Keratinocyte (primary cell): ENCODE data around the gene ATP2B2. TPM values are rescaled to one million over a fixed set of nuclear protein-coding genes. Genes with fewer than 3 reads are reported as not detected.

Experiments used
- DNase-seq: peaks from one replicate; pipeline ENCODE4 v3.0.0-alpha.2; 2011; ENCODE audit warnings: low read depth, missing footprints, low spot score
- FAIRE-seq: peaks from 2 replicates; lab custom pipeline; 2011; peaks lifted over from hg19 to GRCh38; lab: Jason Lieb, UNC
- H2AFZ ChIP-seq: 2 replicates; pipeline ENCODE4 v1.6.0; 2012; ENCODE audit warnings: low read length, control low read depth, inconsistent platforms; ENCODE audit not compliant: control insufficient read depth
- H3K27ac ChIP-seq: 2 replicates; pipeline ENCODE4 v1.5.1; 2011; ENCODE audit warnings: low read length; ENCODE audit not compliant: control insufficient read depth, insufficient read depth
- H3K27me3 ChIP-seq: 3 replicates; pipeline ENCODE4 v1.6.0; 2011; ENCODE audit warnings: low read length; ENCODE audit not compliant: control insufficient read depth, insufficient read depth; ENCODE audit errors: extremely low read depth
- H3K36me3 ChIP-seq, 2 experiments: 2 replicates in 1 of 2; 3 replicates in 1 of 2; pipeline ENCODE4 v1.5.1; 2011; ENCODE audit warnings: low read length in 2 of 2, mild to moderate bottlenecking in 1 of 2; ENCODE audit not compliant: control insufficient read depth in 2 of 2, insufficient read depth in 2 of 2; ENCODE audit errors: extremely low read depth in 1 of 2
- H3K4me1 ChIP-seq: 3 replicates; pipeline ENCODE4 v1.5.1; 2011; ENCODE audit warnings: low read length; ENCODE audit not compliant: control insufficient read depth, insufficient read depth; ENCODE audit errors: extremely low read depth
- H3K4me2 ChIP-seq: 3 replicates; pipeline ENCODE4 v1.6.0; 2011; ENCODE audit warnings: low read depth, low read length; ENCODE audit not compliant: control insufficient read depth, insufficient read depth; ENCODE audit errors: extremely low read depth
- H3K4me3 ChIP-seq, 3 experiments: fragments of 200-600 bp in 1 of 3; sonication (generic) in 1 of 3; 2 replicates in 2 of 3; 3 replicates in 1 of 3; pipeline ENCODE4 v1.5.1; 2011 to 2016; ENCODE audit warnings: low read length in 3 of 3, mild to moderate bottlenecking in 3 of 3, control low read depth in 2 of 3, inconsistent platforms in 1 of 3, low read depth in 1 of 3, mixed read lengths in 1 of 3, mixed run types in 1 of 3, moderate library complexity in 1 of 3; ENCODE audit not compliant: control insufficient read depth in 2 of 3, insufficient read depth in 2 of 3; ENCODE audit errors: extremely low read depth in 1 of 3
- H3K79me2 ChIP-seq: 2 replicates; pipeline ENCODE4 v1.6.0; 2012; ENCODE audit warnings: low read length; ENCODE audit not compliant: control insufficient read depth, insufficient read depth
- H3K9ac ChIP-seq: 3 replicates; pipeline ENCODE4 v1.6.0; 2011; ENCODE audit warnings: low read length; ENCODE audit not compliant: control insufficient read depth, insufficient read depth; ENCODE audit errors: extremely low read depth
- H3K9me1 ChIP-seq: 3 replicates; pipeline ENCODE4 v1.6.0; 2011; ENCODE audit warnings: low read length; ENCODE audit not compliant: control insufficient read depth, insufficient read depth; ENCODE audit errors: extremely low read depth
- H3K9me3 ChIP-seq: 2 replicates; pipeline ENCODE4 v1.5.1; 2012; ENCODE audit warnings: low read depth, low read length; ENCODE audit not compliant: control insufficient read depth
- H4K20me1 ChIP-seq: 3 replicates; pipeline ENCODE4 v1.6.0; 2011; ENCODE audit warnings: low read length; ENCODE audit not compliant: control insufficient read depth, insufficient read depth; ENCODE audit errors: extremely low read depth
- EZH2 ChIP-seq: IDR thresholded peaks from one replicate; pipeline ENCODE4 v1.6.1; 2012; ENCODE audit warnings: inconsistent platforms, mild to moderate bottlenecking, low read length, moderate library complexity
- dilution Hi-C: fragments of 300-500 bp; cut with MboI; formaldehyde crosslinking; loops from one replicate; pipeline ENCODE4 v1.7.0; 2020; ENCODE audit warnings: low sequenced_read_pairs; ENCODE audit not compliant: extremely low pct_ligation_motif_present
- polyA plus RNA-seq, 5 experiments: library from polyadenylated mRNA; depleted of rRNA in 3 of 5; stranded (reverse) in 3 of 5; stranded (forward) in 1 of 5; unstranded in 1 of 5; fragments of >200 nt; gene quantifications; 1 replicate in 1 of 5; 2 replicates in 3 of 5; 3 replicates in 1 of 5; pipeline versions ENCODE4 v1.2.1 to v1.2.3, GENCODE V29; 2011 to 2012; ENCODE audit warnings: missing spikeins in 2 of 5, low read depth in 1 of 5, low replicate concordance in 1 of 5
- TF ChIP-seq, protein P1 (sequence below), 3 experiments: IDR thresholded peaks in 1 of 3; conservative IDR thresholded peaks in 1 of 3; optimal IDR thresholded peaks in 1 of 3; 2 replicates in 2 of 3; 3 replicates in 1 of 3; pipeline versions ENCODE3 to v1.5.1; 2011; ENCODE audit warnings: low read length in 3 of 3, mild to moderate bottlenecking in 3 of 3, moderate library complexity in 2 of 3, control low read depth in 1 of 3, inconsistent platforms in 1 of 3; ENCODE audit not compliant: insufficient read depth in 2 of 3; ENCODE audit errors: extremely low read depth in 1 of 3

Gene ATP2B2
- polyA plus RNA-seq, 1 donor (not counting 4 experiments of a cell fraction or from before 2014, with no cell fraction given), result not detected

DNA sequence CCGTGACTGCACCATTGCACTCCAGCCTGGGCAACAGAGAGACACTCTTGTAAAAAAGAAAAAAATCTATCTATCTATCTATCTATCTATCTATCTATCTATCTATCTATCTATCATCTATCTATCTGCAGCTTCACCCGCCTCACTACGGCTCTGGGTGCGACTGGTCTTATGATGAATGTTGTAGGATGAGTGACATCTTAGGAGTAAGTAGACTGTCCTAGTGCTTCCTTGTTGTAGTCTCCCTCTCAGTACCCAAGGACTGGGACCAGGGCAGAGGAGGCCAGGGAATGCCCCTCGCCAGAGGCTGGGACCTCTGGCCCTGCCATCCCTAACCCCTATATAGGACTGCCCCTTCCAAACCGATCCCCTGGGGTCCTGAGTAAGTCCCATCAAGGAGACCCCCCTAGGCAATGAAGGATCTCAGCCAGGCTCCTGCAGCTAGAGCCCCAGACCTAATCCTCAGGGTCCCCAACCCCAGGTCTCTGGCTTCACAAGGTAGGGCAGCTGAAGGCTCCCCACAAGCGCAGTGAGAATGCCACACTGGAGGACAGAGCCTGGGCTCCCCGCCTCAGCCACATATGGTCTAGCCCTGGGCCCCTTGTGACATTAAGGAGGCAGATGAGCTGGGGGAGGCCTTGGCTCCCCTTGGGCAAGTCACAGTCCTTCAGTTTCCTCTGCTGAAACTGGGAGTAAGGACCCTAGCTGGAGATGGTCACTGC, 183.6 kb downstream of the ATP2B2 start:
- H2AFZ ChIP-seq, result no peak overlapping the region
- H3K9me1 ChIP-seq, result no peaks in the 10 kb centered on the region
- H3K4me1 ChIP-seq, result peaks cover 6% of the 10 kb centered on the region
- peaks cover 7% of the 10 kb centered on the region for H4K20me1 ChIP-seq
- no peak overlapping the region for H3K9ac ChIP-seq
- peaks cover 34% of the 10 kb centered on the region for H3K79me2 ChIP-seq
- no peaks in the 10 kb centered on the region for H3K9me3 ChIP-seq
- peaks cover 17 to 20% of the 10 kb centered on the region in 2 experiments for H3K36me3 ChIP-seq
- no peak overlapping the region for H3K27ac ChIP-seq
- no peak overlapping the region for H3K4me2 ChIP-seq
- dilution Hi-C loops, result no loop called here
- H3K27me3 ChIP-seq, result peaks cover 4% of the 10 kb centered on the region
- FAIRE-seq (no peak), DNase-seq (no peak)
- TF ChIP-seq EZH2, result no peak
- TF ChIP-seq, protein P1, sequence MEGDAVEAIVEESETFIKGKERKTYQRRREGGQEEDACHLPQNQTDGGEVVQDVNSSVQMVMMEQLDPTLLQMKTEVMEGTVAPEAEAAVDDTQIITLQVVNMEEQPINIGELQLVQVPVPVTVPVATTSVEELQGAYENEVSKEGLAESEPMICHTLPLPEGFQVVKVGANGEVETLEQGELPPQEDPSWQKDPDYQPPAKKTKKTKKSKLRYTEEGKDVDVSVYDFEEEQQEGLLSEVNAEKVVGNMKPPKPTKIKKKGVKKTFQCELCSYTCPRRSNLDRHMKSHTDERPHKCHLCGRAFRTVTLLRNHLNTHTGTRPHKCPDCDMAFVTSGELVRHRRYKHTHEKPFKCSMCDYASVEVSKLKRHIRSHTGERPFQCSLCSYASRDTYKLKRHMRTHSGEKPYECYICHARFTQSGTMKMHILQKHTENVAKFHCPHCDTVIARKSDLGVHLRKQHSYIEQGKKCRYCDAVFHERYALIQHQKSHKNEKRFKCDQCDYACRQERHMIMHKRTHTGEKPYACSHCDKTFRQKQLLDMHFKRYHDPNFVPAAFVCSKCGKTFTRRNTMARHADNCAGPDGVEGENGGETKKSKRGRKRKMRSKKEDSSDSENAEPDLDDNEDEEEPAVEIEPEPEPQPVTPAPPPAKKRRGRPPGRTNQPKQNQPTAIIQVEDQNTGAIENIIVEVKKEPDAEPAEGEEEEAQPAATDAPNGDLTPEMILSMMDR (optimal IDR thresholded peaks at IDR 0.05 in 1 of 3, IDR thresholded peaks at IDR 0.05 in 1 of 3, conservative IDR thresholded peaks at IDR 0.05 in 1 of 3; ENCODE audit: extremely low read depth in 1 of 3, insufficient read depth in 2 of 3, low read length in 3 of 3), result no peak
- H3K4me3 ChIP-seq, result no peak overlapping the region

DNA sequence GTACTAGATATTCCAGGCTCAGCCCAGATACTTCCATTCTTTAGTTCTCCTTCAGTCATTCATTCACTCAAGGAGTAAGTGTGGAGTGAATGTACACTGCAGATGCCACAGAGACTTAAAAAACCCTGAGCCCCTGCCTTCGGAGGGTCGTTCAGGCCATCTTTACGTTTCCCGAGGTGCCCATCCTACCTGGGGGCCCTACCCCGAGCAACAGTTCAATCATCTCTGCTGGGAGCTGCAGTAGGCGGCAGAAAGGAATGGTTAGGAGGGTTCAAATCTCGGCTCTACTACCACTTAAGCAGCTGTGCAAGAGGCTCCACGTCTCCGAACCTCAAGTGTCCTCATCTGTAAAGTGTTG, 185.1 kb downstream of the ATP2B2 start:
- Histone ChIP-seq H3K4me3 (peak overlapping the region; percentile 92 to 100 (median 99)), H3K36me3 (peaks cover 26 to 31% of the 10 kb centered on the region in 2 experiments), H3K9me1 (no peaks in the 10 kb centered on the region), H3K79me2 (peaks cover 34% of the 10 kb centered on the region), H3K4me2 (peak overlapping the region; percentile 97), H3K27me3 (peaks cover 4% of the 10 kb centered on the region), H2AFZ (peak overlapping the region; percentile 81), H3K9me3 (no peaks in the 10 kb centered on the region), H3K9ac (peak overlapping the region; percentile 96), H3K4me1 (peaks cover 6% of the 10 kb centered on the region), H4K20me1 (peaks cover 7% of the 10 kb centered on the region), H3K27ac (peak overlapping the region; percentile 95)
- DNase-seq, result no peak
- dilution Hi-C loops, result no loop called here
- no peak for FAIRE-seq
- TF ChIP-seq EZH2, result no peak
- TF ChIP-seq, protein P1 (optimal IDR thresholded peaks at IDR 0.05 in 1 of 3, IDR thresholded peaks at IDR 0.05 in 1 of 3, conservative IDR thresholded peaks at IDR 0.05 in 1 of 3; ENCODE audit: extremely low read depth in 1 of 3, insufficient read depth in 2 of 3, low read length in 3 of 3), result no peak
